GM18499 (cell line): ENCODE results near the gene TESK2.
"Not testable (repeated sequence)": the region's sequence is repeated elsewhere in the genome, so short reads cannot be mapped to it uniquely, and the experiment has no call there.

Source experiments
- ATAC-seq: cut with Tn5 transposase; IDR thresholded peaks from one replicate; pipeline ENCODE4 v1.9.1; 2021; ENCODE audit warnings: moderate number of reproducible peaks; ENCODE audit not compliant: insufficient read depth, unreplicated experiment

Gene TESK2

GRCh38 chr1:45490626-45491486 is at the start of gene TESK2:
TSS of gene TESK2 (minus strand) at chr1:45491163. CDS start at chr1:45457785, 33,378 bp downstream.
- peak; percentile 81 for ATAC-seq

GRCh38 chr1:45536886-45537285 is 45.9 kb upstream of the TESK2 start:
- ATAC-seq, result no peak

- ATAC-seq, result no peak
Measured at GRCh38 chr1:45535988-45536766, 45.2 kb upstream of the TESK2 start.

- no peak for ATAC-seq
Measured at GRCh38 chr1:45531873-45532272, 40.9 kb upstream of the TESK2 start.

- no peak for ATAC-seq
Measured at GRCh38 chr1:45530632-45531135, 39.7 kb upstream of the TESK2 start.

GRCh38 chr1:45526135-45526644 is 35.2 kb upstream of the TESK2 start:
- ATAC-seq, result no peak

GRCh38 chr1:45523975-45524374 is 33.0 kb upstream of the TESK2 start:
- ATAC-seq, result not testable (repeated sequence)

GRCh38 chr1:45523516-45523915 is 32.6 kb upstream of the TESK2 start:
- not testable (repeated sequence) for ATAC-seq

GRCh38 chr1:45522324-45523104 is 31.6 kb upstream of the TESK2 start:
- ATAC-seq, result no peak

GRCh38 chr1:45521413-45522323 is 30.7 kb upstream of the TESK2 start, which contains the start of gene PRDX1:
TSS of gene PRDX1 (minus strand) at chr1:45521884. CDS start at chr1:45519043, 2,841 bp downstream.
- ATAC-seq, result peak; percentile 72

GRCh38 chr1:45519774-45520173 is 28.8 kb upstream of the TESK2 start:
- ATAC-seq, result not testable (repeated sequence)

GRCh38 chr1:45518910-45519309 is 27.9 kb upstream of the TESK2 start:
- ATAC-seq, result no peak

- not testable (repeated sequence) for ATAC-seq
Measured at GRCh38 chr1:45518366-45518765, 27.4 kb upstream of the TESK2 start.

GRCh38 chr1:45516465-45516864 is 25.5 kb upstream of the TESK2 start:
- ATAC-seq, result no peak

GRCh38 chr1:45516036-45516435 is 25.1 kb upstream of the TESK2 start:
- ATAC-seq, result no peak

- not testable (repeated sequence) for ATAC-seq
Measured at GRCh38 chr1:45513532-45514260, 22.7 kb upstream of the TESK2 start.

GRCh38 chr1:45512641-45513054 is 21.7 kb upstream of the TESK2 start:
- no peak for ATAC-seq

GRCh38 chr1:45510972-45511527 is 20.1 kb upstream of the TESK2 start:
- no peak for ATAC-seq
